ENCODE data around the gene MED13L. TPM values are rescaled to one million over a fixed set of nuclear protein-coding genes. Genes with fewer than 3 reads are reported as not detected.

The MED13L gene
- total and polyA plus RNA-seq, 2 of the 4 experiments (the other 2 are of a cell fraction), result 17.9 to 49.1 TPM

GRCh38 chr12:116028619-116029018 is 248.9 kb downstream of the MED13L start:
- H3K4ac ChIP-seq (ENCODE audit: low read depth, low read length), result no peak overlapping the region
- no peak overlapping the region for H2AK9ac ChIP-seq (replicated peaks; ENCODE audit: low read depth, low read length, poor library complexity)
- H3K27me3 ChIP-seq (ENCODE audit: control insufficient read depth, insufficient read depth, low read length), result no peaks in the 10 kb centered on the region
- intact Hi-C loops (cut with micrococcal nuclease), result loop anchor here (5.0 kb wide), 1 partner anchor 154 kb away; no protein-coding TSS in a partner anchor
- H4K91ac ChIP-seq (ENCODE audit: insufficient read depth, low read depth, low read length), result no peak overlapping the region
- H3K79me1 ChIP-seq (ENCODE audit: low read depth in 1 of 2, low read length in 2 of 2), result peaks cover 31 to 62% of the 10 kb centered on the region in 2 experiments
- ChIA-PET POLR2A (ENCODE audit: unreplicated experiment) (no interaction called here), CTCF (no interaction called here)
- dilution Hi-C loops (cut with HindIII; ENCODE audit: low sequenced_read_pairs, unreplicated experiment), result no loop called here
- in situ Hi-C loops (cut with MboI; ENCODE audit: low sequenced_read_pairs), result no loop called here
- H2BK120ac ChIP-seq (ENCODE audit: low read depth, low read length), result no peak overlapping the region
- BruUV-seq (replicated peaks), result no TSS peak
- no peak overlapping the region for H3K4me3 ChIP-seq (ENCODE audit: insufficient read depth, low read depth, low read length)
- no peak overlapping the region for H2BK5ac ChIP-seq (ENCODE audit: low read depth, low read length, poor library complexity, severe bottlenecking)
- no peak overlapping the region for H3K56ac ChIP-seq (ENCODE audit: extremely low read depth, insufficient read depth, low read length)
- DNase-seq, result no peak
- peaks cover 27% of the 10 kb centered on the region; the same call in 1 of the 2 replicates for H4K20me1 ChIP-seq (ENCODE audit: insufficient read depth, low read length)
- H3K9me1 ChIP-seq (ENCODE audit: insufficient read depth, low read length), result no peaks in the 10 kb centered on the region
- H3K4me1 ChIP-seq (ENCODE audit: control insufficient read depth, insufficient read depth, low read length), result no peaks in the 10 kb centered on the region
- TF ChIP-seq NFE2L2 (IDR thresholded peaks at IDR 0.05; ENCODE audit: low read depth, low read length) (no peak), RAD21 (IDR thresholded peaks at IDR 0.05; ENCODE audit: low read length) (no peak), FOS (IDR thresholded peaks at IDR 0.05; ENCODE audit: low read depth, low read length) (no peak), CEBPB (IDR thresholded peaks at IDR 0.05; ENCODE audit: low read depth, low read length) (no peak), MAZ (IDR thresholded peaks at IDR 0.05; ENCODE audit: borderline replicate concordance, low read depth, low read length) (no peak), CTCF (conservative IDR thresholded peaks at IDR 0.05; ENCODE audit: low read depth, low read length) (no peak), BHLHE40 (IDR thresholded peaks at IDR 0.05; ENCODE audit: low read depth, low read length) (no peak), POLR2A (IDR thresholded peaks at IDR 0.05; ENCODE audit: low read depth, low read length) (no peak)
- no CpG with 5 or more reads among the region's 4 CpGs for WGBS, 2 experiments (ENCODE audit: extremely low coverage in 2 of 2, insufficient read length in 1 of 2)
- no peak overlapping the region for H2AK5ac ChIP-seq (ENCODE audit: low read depth, low read length)
- H2BK20ac ChIP-seq (ENCODE audit: low read depth, low read length), result no peak overlapping the region
- ATAC-seq (ENCODE audit: low read depth), result no peak
- no peak overlapping the region for H3K23ac ChIP-seq (ENCODE audit: low read depth, low read length)
- no peak overlapping the region for H3K27ac ChIP-seq (ENCODE audit: insufficient read depth, low read length)
- no peak overlapping the region for H2BK15ac ChIP-seq (ENCODE audit: low read depth, low read length)
- no peaks in the 10 kb centered on the region for H3K36me3 ChIP-seq (ENCODE audit: control insufficient read depth, insufficient read depth, low read length)
- H3K14ac ChIP-seq (replicated peaks; ENCODE audit: low read depth, low read length), result no peak overlapping the region
- no peak overlapping the region for H4K8ac ChIP-seq (ENCODE audit: low read depth in 2 of 2, low read length in 2 of 2)
- no peaks in the 10 kb centered on the region for H3K9me3 ChIP-seq (ENCODE audit: control insufficient read depth, insufficient read depth, low read length)
- no peak overlapping the region for H2AFZ ChIP-seq (replicated peaks; ENCODE audit: low read length, poor library complexity)
- no peak overlapping the region for H3K9ac ChIP-seq (ENCODE audit: low read depth, low read length)
- no peak overlapping the region for H3K18ac ChIP-seq (ENCODE audit: low read depth, low read length)
- H4K5ac ChIP-seq (ENCODE audit: low read depth, low read length), result no peak overlapping the region
- no peak overlapping the region for H3K4me2 ChIP-seq (ENCODE audit: low read depth, low read length)
